Colonic mucosa (tissue), 4 donors: Measurements from ENCODE around the gene E2F8. TPM values are rescaled to one million over a fixed set of nuclear protein-coding genes. Genes with fewer than 3 reads are reported as not detected.

Experiments used
- DNase-seq: peaks from one replicate; pipeline ENCODE4 v3.0.0-alpha.2; 2020
- H3K27ac ChIP-seq: fragments of 200-600 bp; one replicate; pipeline ENCODE4 v1.8.0; 2021
- H3K27me3 ChIP-seq: fragments of 200-600 bp; one replicate; pipeline ENCODE4 v1.8.0; 2021
- H3K36me3 ChIP-seq: fragments of 200-600 bp; one replicate; pipeline ENCODE4 v1.8.0; 2021
- H3K4me1 ChIP-seq: fragments of 200-600 bp; one replicate; pipeline ENCODE4 v1.8.0; 2021; ENCODE audit warnings: mild to moderate bottlenecking
- H3K4me3 ChIP-seq: fragments of 200-600 bp; one replicate; pipeline ENCODE4 v1.8.0; 2021
- H3K9ac ChIP-seq, 2 donors: one replicate each; pipeline ENCODE4 v1.7.0; 2013; ENCODE audit warnings: control low read depth in 2 of 2, low read depth in 2 of 2, low read length in 2 of 2
- H3K9me3 ChIP-seq: fragments of 200-600 bp; one replicate; pipeline ENCODE4 v1.8.0; 2021
- intact Hi-C: fragments of 100-400 bp; cut with DNase I; formaldehyde crosslinking; loops from one replicate; pipeline ENCODE4 v1.14.1; 2022
- total RNA-seq, 2 donors: library from RNA; stranded (reverse); fragmentation: NEBNext Ultra II Directional in 1 of 2; extraction: Animal tissue kit (Norgen Biotek cat#: 25700) in 1 of 2; gene quantifications; one replicate each; pipeline ENCODE4 v1.2.1, GENCODE V29; 2021
- TF ChIP-seq, protein P1 (sequence below): fragments of 200-600 bp; IDR thresholded peaks from one replicate; pipeline ENCODE4 v1.8.0; 2022; ENCODE audit warnings: antibody characterized with exemption, mild to moderate bottlenecking
- donor health status: healthy.
- donor health status: DM: no; HTN: no; CAD: no.
- donor health status: DM: no; HTN: no; CAD: no.

The E2F8 gene
- total RNA-seq, 2 donors from 2014 or later: 5.5 to 26.8 TPM

DNA sequence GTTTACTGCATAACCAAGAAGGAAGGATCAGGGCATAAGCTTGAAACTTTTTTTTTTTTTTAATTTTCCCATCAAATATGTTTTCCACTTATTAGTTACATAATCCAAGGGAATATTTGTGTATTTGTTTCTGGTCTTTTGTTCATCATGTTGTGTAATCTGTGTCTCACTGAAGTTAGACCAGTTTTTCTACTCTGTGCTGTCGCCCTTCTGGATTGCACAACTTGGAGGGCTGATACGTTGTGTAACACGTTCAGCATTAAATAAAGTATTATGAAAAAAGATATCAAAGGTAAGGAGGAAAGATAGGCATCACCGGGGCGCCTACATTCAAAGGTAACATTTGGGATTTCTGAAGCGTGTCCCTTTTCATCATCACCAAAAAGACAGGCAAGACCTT lies 3.3 kb upstream of the E2F8 start:
- DNase-seq: peak; percentile 45
- intact Hi-C loops: no loop called here
- H3K4me1 ChIP-seq: peaks cover 19% of the 10 kb centered on the region

GRCh38 chr11:19243613-19244012 lies 2.9 kb upstream of the E2F8 start:
- H3K27ac ChIP-seq: no peak overlapping the region
- H3K9me3 ChIP-seq: no peaks in the 10 kb centered on the region
- H3K9ac ChIP-seq: peak overlapping the region in 1 of 2 donors; percentile 81
- peaks cover 19% of the 10 kb centered on the region for H3K4me1 ChIP-seq
- no peak for DNase-seq
- H3K36me3 ChIP-seq: no peaks in the 10 kb centered on the region
- intact Hi-C loops: no loop called here
- H3K27me3 ChIP-seq: peaks cover 8% of the 10 kb centered on the region
- TF ChIP-seq, protein P1, sequence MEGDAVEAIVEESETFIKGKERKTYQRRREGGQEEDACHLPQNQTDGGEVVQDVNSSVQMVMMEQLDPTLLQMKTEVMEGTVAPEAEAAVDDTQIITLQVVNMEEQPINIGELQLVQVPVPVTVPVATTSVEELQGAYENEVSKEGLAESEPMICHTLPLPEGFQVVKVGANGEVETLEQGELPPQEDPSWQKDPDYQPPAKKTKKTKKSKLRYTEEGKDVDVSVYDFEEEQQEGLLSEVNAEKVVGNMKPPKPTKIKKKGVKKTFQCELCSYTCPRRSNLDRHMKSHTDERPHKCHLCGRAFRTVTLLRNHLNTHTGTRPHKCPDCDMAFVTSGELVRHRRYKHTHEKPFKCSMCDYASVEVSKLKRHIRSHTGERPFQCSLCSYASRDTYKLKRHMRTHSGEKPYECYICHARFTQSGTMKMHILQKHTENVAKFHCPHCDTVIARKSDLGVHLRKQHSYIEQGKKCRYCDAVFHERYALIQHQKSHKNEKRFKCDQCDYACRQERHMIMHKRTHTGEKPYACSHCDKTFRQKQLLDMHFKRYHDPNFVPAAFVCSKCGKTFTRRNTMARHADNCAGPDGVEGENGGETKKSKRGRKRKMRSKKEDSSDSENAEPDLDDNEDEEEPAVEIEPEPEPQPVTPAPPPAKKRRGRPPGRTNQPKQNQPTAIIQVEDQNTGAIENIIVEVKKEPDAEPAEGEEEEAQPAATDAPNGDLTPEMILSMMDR: no peak
- H3K4me3 ChIP-seq: no peak overlapping the region

More for the DNA sequence above, 3.3 kb upstream of the E2F8 start:
- Histone ChIP-seq H3K4me3 (no peak overlapping the region), H3K36me3 (no peaks in the 10 kb centered on the region), H3K9me3 (no peaks in the 10 kb centered on the region), H3K9ac (no peak overlapping the region), H3K27ac (no peak overlapping the region), H3K27me3 (peaks cover 8% of the 10 kb centered on the region)
- TF ChIP-seq, protein P1: no peak

- Histone ChIP-seq H3K4me1 (peaks cover 19% of the 10 kb centered on the region), H3K9me3 (no peaks in the 10 kb centered on the region), H3K4me3 (no peak overlapping the region), H3K27me3 (peaks cover 8% of the 10 kb centered on the region), H3K27ac (no peak overlapping the region), H3K9ac (peak overlapping the region in 1 of 2 donors; percentile 81), H3K36me3 (no peaks in the 10 kb centered on the region)
- TF ChIP-seq, protein P1: no peak
- DNase-seq: peak; percentile 37
- intact Hi-C loops: no loop called here
Observed at GRCh38 chr11:19243143-19243542, 2.4 kb upstream of the E2F8 start.

GRCh38 chr11:19242179-19242932 lies 1.6 kb upstream of the E2F8 start:
- intact Hi-C loops: no loop called here
- H3K4me3 ChIP-seq: peak overlapping the region; percentile 86
- no peaks in the 10 kb centered on the region for H3K9me3 ChIP-seq
- H3K36me3 ChIP-seq: no peaks in the 10 kb centered on the region
- DNase-seq: peak; percentile 34
- H3K9ac ChIP-seq: peak overlapping the region; percentile 53 to 81
- peaks cover 8% of the 10 kb centered on the region for H3K27me3 ChIP-seq
- TF ChIP-seq, protein P1: no peak
- peaks cover 19% of the 10 kb centered on the region for H3K4me1 ChIP-seq
- H3K27ac ChIP-seq: no peak overlapping the region

GRCh38 chr11:19241260-19242178 lies 774 bp upstream of the E2F8 start:
- peak overlapping the region; percentile 53 to 81 for H3K9ac ChIP-seq
- peak overlapping the region; percentile 13 for H3K27ac ChIP-seq
- TF ChIP-seq, protein P1: no peak
- peak; percentile 80 for DNase-seq
- peak overlapping the region; percentile 86 for H3K4me3 ChIP-seq
- no peaks in the 10 kb centered on the region for H3K36me3 ChIP-seq
- peaks cover 19% of the 10 kb centered on the region for H3K4me1 ChIP-seq
- H3K9me3 ChIP-seq: no peaks in the 10 kb centered on the region
- peaks cover 8% of the 10 kb centered on the region for H3K27me3 ChIP-seq
- intact Hi-C loops: no loop called here
